C4-2B (cell line): ENCODE measurements around the gene IFFO2.

Source experiments
- ZFX ChIP-seq: fragments of 450-650 bp; IDR thresholded peaks from 2 replicates; pipeline ENCODE4 v1.6.1; 2017
- TF ChIP-seq, protein P1 (sequence below): fragments of 450-650 bp; conservative IDR thresholded peaks from 2 replicates; pipeline ENCODE4 v1.5.1; 2017; ENCODE audit warnings: mild to moderate bottlenecking

DNA sequence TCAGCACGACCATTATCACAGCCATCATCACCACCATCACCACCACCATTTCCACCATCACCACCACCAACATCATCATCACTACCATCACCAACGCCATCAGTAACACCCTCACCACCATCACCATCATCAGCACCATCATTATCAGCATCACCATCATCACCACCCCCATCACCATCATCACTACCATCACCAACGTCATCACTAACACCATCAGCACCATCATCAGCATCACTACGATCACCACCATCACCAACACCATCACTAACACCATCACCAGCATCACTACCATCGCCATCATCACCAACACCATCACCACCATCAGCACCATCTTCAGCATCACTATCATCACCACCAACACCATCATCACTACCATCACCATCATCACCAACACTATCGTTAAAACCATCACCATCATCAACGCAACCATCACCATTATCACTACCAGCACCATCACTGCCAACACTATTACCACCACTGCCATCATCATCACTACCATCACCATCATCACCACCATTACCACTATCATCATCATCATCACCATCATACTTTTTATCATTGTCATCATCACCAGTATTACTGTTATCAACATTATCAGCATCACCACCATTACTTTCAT, 98.3 kb downstream of the IFFO2 start:
- TF ChIP-seq, protein P1, sequence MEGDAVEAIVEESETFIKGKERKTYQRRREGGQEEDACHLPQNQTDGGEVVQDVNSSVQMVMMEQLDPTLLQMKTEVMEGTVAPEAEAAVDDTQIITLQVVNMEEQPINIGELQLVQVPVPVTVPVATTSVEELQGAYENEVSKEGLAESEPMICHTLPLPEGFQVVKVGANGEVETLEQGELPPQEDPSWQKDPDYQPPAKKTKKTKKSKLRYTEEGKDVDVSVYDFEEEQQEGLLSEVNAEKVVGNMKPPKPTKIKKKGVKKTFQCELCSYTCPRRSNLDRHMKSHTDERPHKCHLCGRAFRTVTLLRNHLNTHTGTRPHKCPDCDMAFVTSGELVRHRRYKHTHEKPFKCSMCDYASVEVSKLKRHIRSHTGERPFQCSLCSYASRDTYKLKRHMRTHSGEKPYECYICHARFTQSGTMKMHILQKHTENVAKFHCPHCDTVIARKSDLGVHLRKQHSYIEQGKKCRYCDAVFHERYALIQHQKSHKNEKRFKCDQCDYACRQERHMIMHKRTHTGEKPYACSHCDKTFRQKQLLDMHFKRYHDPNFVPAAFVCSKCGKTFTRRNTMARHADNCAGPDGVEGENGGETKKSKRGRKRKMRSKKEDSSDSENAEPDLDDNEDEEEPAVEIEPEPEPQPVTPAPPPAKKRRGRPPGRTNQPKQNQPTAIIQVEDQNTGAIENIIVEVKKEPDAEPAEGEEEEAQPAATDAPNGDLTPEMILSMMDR: no peak
- no peak for TF ChIP-seq ZFX
